HG03571 (cell line): Measurements from ENCODE around the gene PRKACA.
"Not testable (repeated sequence)": the region's sequence is repeated elsewhere in the genome, so short reads cannot be mapped to it uniquely, and the experiment has no call there.

Experiments
- ATAC-seq: cut with Tn5 transposase; IDR thresholded peaks from one replicate; pipeline ENCODE4 v1.9.1; 2021; ENCODE audit not compliant: unreplicated experiment

PRKACA gene

GRCh38 chr19:14052470-14052869, 65.1 kb downstream of the PRKACA start:
- no peak for ATAC-seq

- no peak for ATAC-seq
Observed at GRCh38 chr19:14051980-14052379, 65.6 kb downstream of the PRKACA start.

DNA sequence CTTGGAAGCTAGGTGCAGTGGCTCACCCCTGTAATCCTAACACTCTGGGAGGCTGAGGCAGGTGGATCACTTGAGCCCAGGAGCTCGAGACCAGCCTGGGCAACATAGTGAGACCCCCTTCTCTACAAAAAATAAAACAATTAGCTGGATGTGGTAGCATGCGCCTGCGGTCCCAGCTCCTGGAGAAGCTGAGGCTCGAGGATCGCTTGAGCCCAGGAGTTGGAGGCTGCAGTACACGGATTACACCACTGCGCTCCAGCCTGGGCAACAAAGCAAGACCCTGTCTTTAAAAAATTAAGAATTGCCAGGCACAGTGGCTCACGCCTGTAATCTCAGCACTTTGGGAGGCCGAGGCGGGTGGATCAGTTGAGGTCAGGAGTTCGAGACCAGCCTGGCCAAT, 66.6 kb downstream of the PRKACA start:
- ATAC-seq, result not testable (repeated sequence)

DNA sequence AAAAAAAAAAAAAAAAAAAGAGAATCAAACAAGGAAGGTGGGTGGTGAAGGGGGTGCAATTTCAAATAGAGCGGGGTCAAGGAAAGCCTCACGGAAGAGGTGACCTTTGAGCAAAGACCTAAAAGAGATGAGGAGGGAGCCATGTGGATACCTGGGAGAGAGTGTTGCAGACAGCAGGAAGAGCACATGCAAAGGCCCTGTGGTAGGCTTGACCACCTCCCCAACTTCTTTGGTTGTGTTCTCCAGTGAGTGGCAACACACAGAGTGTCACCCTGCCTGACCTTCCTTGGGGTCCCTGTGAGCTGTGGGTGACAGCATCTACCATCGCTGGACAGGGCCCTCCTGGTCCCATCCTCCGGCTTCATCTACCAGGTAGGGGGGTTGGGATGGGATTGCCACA, 67.0 kb downstream of the PRKACA start:
- no peak for ATAC-seq

DNA sequence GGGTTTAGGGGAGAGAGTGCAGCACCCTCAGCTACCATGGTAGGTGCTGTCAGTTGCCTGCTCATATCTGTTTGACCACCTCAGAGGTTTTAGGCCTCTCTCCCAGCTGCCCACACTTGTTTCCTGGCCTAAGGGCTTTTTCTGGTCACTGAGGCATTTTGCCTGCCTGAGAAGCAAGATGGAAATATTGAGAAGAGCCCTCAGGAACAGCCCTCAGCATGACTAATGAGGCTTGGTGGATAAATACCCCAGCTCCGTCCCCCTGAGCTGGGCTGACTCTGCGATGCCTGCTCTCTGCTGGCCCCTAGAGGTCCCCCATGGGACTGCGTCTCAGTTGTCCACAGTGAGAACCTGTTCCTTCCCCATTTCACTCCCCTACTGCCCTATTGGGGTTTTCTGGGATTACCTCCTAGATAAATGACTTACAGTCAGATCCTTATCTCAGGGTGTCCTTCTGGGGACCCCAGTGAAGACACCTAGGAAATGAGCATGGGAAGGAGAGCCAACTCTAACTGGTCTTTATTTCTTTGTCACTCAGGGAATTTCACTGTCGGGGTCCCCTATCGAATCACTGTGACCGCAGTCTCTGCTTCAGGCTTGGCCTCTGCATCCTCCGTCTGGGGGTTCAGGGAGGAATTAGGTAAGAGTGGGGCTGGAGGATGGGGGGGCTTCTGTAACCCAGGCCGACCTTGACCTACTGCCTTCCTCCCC, 69.0 kb downstream of the PRKACA start:
- no peak for ATAC-seq

GRCh38 chr19:14047866-14048265, 69.7 kb downstream of the PRKACA start:
- ATAC-seq, result not testable (repeated sequence)

DNA sequence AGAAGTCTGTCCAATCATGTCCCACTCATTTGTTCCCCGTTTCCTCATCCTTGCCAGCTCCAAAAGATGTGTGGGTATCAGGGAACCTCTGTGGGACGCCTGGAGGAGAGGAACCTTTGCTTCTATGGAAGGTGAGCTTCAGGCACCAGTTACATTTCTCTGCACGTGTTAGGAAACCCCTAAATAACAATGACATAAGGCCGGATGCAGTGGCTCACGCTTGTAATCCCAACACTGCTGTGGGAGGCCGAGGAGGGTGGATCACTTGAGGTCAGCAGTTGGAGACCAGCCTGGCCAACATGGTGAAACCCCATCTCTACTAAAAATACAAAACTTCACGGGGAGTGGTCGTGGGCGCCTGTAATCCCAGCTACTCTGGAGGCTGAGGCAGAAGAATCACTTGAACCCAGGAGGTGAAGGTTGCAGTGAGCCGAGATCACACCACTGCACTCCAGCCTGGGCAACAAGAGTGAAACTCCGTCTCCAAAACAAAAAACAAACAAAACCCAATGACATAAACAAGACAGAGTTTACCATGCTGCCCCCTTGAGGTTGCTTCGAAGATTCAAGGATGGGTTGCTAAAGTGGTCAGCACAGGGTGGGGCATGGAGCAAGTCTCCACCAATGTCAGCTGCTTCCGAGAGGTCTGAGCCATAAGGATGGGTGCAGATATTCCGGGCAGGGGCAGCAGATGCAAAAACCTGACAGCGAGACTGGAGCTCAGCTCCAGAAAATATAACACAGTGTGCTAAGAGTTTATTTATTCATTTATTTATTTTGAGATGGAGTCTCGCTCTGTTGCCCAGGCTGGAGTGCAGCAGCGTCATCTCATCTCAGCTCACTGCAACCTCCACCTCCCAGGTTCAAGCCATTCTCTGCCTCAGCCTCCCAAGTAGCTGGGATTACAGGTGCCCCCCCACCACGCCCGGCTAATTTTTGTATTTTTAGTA, 74.6 kb downstream of the PRKACA start:
- ATAC-seq, result peak; percentile 59
